ENCODE measurements around the gene AKAP13.

DNA sequence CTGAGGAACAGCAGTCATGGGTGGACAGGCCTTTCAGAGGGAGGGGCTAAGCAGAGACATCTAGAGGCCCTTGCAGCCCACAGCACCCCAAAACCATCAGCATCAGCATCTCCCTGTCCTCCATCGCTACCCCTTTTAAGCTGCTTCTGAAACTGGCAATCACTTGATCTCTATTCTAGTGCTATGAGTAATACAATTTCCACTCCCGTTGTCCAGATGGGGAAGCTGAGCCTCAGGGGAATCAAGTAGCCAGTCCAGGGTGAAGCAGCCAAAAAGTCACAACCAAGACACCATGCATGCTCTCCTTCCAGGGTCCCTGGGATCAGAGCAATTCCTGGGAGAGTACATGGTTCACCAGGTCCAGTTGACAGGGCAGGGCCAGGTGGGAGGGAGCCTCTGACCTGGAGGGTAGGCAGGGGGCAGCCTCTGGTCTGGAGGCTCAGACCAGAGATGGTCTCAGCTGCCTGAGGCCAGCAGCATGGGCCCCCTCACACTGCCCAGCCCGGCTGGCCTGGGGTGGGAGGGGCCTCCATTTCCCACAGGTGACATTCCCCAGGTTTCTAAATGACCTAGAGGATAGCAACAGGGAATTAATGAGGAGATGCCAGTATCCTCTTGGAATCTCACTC lies 384.4 kb downstream of the AKAP13 start:
- TF ChIP-seq, protein P1, sequence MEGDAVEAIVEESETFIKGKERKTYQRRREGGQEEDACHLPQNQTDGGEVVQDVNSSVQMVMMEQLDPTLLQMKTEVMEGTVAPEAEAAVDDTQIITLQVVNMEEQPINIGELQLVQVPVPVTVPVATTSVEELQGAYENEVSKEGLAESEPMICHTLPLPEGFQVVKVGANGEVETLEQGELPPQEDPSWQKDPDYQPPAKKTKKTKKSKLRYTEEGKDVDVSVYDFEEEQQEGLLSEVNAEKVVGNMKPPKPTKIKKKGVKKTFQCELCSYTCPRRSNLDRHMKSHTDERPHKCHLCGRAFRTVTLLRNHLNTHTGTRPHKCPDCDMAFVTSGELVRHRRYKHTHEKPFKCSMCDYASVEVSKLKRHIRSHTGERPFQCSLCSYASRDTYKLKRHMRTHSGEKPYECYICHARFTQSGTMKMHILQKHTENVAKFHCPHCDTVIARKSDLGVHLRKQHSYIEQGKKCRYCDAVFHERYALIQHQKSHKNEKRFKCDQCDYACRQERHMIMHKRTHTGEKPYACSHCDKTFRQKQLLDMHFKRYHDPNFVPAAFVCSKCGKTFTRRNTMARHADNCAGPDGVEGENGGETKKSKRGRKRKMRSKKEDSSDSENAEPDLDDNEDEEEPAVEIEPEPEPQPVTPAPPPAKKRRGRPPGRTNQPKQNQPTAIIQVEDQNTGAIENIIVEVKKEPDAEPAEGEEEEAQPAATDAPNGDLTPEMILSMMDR (IDR thresholded peaks at IDR 0.05), result no peak
- no peak for TF ChIP-seq POLR2A (IDR thresholded peaks at IDR 0.05)
- TF ChIP-seq EP300 (IDR thresholded peaks at IDR 0.05), result no peak

Measured in ovary (tissue), 3 donors.